GM12801 (cell line): ENCODE data around the gene GALNT9.

Experiments
- TF ChIP-seq, protein P1 (sequence below): IDR thresholded peaks from one replicate; pipeline ENCODE4 v1.5.1; 2011; ENCODE audit warnings: control low read depth; ENCODE audit not compliant: insufficient read length; ENCODE audit errors: extremely low read depth

Gene GALNT9

DNA sequence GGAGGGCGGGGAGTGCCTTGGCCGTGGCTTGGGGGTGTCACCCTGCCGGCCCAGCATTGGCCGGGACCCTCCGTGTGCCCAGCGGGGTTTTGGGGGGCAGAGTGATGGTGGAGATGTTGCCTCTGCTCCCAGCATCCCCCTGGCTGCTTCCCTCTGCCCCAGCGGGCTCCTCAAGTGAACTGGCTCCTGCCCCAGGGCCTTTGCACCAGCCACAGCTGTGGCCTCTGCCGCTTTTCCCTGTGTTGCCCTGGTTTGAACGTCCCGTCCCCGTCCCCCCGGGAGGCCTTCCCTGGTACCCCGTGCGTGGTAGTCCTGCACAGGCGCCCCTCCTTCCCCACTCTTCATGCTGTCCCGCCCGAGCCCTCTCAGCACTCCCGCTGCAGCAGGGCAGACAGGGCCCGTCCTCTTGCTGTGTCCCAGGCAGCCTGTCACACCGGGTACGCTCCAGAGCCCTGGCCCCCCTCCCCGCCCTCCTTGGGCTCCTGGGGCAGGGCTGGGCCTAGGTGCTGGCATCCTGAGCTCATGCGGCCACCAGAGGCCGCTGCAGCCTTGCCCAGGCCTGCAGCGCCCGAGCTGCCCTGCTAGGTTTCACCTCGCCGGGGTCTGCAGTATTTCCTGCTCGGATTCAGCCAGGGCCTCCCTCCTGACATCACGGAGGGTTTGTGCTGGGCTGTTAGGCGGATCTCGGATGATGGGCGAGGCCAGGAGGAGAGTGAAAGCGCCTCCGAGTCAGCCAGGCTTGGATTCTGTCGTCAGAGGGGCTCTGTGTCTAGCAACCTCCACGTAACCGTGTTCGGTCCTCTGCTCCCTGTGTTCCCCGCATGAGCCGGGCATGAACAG, 175.7 kb downstream of the GALNT9 start:
- TF ChIP-seq, protein P1, sequence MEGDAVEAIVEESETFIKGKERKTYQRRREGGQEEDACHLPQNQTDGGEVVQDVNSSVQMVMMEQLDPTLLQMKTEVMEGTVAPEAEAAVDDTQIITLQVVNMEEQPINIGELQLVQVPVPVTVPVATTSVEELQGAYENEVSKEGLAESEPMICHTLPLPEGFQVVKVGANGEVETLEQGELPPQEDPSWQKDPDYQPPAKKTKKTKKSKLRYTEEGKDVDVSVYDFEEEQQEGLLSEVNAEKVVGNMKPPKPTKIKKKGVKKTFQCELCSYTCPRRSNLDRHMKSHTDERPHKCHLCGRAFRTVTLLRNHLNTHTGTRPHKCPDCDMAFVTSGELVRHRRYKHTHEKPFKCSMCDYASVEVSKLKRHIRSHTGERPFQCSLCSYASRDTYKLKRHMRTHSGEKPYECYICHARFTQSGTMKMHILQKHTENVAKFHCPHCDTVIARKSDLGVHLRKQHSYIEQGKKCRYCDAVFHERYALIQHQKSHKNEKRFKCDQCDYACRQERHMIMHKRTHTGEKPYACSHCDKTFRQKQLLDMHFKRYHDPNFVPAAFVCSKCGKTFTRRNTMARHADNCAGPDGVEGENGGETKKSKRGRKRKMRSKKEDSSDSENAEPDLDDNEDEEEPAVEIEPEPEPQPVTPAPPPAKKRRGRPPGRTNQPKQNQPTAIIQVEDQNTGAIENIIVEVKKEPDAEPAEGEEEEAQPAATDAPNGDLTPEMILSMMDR, result no peak

DNA sequence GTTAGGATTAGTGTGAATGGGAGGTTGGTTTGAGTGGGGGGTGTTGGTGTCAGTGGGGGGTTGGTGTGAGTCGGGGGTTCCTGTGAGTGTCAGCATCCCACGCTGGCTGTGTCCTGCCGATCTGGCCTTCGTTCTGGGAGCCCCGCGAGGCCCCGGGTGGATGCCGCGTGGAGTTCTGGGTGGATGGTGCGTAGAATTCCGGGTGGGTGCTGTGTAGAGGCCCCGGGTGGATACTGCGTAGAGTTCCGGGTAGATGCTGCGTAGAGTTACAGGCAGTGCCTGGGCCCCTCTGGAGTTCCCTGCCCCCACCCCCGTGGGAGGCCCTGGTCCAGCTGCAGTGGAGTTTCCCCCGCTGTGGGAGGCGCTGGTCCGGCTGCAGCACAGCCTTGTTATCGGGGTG, 176.4 kb downstream of the GALNT9 start:
- TF ChIP-seq, protein P1, result no peak

DNA sequence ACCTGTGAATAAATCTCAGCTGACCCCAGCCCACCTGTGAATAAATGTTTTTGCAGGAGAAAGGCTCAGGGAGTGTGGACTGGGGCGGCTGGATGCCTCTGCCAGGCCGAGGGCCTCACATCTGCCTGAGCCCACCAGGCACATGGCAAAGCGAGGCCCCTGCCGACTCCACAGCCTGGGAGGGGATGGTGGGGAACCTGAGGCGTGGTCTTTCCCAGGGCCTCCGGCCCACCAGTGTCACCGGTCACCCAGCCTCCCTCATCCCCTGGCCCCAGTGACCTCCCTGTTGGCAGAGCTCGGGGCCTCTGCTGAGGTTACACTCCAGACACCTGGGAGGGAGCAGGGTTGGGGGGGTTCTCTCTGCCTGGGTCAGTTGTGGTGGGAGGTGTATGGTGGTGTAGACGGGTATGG, 177.0 kb downstream of the GALNT9 start:
- TF ChIP-seq, protein P1, result no peak

DNA sequence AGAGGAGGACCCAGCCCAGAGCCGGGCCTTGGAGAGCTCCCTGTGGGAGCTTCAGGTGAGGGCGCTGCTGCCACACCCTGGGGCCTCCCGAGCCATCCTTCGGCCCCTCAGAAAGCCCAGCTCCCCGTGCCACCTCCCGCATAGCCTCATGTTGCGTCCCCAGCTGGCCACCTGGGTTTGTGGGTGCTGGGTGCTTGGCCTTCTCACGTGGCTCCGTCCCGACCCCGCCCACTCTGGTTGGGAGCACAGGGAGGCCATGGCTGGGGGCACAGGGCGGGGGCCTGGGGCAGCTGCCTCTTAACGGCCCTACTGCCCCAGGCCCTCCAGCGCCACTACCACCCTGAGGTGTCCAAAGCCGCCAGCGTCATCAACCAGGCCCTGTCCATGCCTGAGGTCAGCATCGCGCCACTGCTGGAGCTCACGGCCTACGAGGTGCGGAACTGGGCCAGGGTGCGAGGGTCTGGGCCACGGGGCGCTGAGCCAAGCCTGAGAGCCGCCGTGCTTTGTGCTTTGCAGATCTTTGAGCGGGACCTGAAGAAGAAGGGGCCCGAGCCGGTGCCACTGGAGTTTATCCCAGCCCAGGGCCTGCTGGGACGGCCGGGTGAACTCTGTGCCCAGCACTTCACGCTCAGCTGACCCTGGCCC, 177.5 kb downstream of the GALNT9 start:
- TF ChIP-seq, protein P1, result no peak

DNA sequence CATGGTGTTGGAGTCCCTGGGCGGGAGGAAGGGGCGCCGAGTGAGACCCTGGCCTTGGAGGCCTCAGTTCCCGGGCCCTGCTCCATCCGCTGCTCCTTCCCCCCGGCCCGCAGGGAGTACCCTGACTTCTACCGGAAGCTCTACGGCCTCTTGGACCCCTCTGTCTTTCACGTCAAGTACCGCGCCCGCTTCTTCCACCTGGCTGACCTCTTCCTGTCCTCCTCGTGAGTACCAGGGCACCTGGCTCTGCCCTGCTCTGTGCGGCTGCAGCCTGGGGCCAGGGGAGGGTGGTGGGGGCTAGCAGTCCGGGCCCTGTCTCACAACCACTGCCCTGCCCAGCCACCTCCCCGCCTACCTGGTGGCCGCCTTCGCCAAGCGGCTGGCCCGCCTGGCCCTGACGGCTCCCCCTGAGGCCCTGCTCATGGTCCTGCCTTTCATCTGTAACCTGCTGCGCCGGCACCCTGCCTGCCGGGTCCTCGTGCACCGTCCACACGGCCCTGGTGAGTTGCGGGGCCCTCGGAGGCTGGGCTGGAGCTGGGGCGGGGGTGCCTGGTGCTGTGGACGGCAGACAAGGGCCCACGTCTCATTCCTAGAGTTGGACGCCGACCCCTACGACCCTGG, 178.1 kb downstream of the GALNT9 start:
- TF ChIP-seq, protein P1, result no peak

DNA sequence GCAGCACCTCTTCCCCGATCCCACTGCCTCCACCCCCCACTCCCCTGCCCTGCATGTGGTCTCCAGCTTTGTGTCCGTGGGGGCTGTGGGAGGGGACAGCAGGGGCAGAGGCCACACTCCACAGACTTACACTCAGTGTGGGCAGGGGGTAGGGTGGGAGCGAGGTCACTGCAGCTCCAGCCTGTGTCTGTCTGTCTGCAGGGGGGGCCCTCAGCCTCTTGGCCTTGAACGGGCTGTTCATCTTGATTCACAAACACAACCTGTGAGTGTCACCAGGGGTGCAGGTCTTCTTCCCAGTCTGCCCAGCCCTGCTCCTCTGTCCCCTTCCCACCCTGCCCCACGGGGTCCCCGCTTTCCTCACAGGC, 178.6 kb downstream of the GALNT9 start:
- TF ChIP-seq, protein P1, result no peak

DNA sequence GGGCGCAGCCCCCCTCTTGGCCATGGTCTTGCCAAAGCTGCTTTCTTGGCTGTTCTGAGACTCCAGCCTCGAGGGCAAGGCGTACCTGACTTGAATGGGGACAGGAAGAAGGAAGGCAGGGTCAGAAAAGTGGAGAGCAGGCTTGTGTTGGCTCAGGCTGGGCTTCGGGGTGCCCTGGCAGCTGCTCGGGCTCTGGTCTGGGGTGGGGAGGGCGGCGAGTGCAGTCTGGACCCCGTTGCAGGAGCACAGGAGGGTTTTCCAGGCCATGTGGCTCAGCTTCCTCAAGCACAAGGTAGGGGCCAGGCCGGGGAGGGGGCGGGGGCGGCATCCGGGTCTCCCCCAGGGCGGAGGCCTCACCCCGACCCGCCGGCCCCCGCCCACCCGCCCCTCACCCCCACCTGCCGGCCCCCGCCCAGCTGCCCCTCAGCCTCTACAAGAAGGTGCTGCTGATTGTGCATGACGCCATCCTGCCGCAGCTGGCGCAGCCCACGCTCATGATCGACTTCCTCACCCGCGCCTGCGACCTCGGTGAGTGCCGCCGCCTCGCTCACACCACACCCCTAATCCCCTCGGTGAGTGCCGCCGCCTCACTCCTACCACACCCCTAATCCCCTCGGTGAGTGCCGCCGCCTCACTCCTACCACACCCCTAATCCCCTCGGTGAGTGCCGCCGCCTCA, 180.9 kb downstream of the GALNT9 start:
- TF ChIP-seq, protein P1, result no peak
